DND-41 (cell line): ENCODE data around the gene CLMN.

Experiments
- ATAC-seq: fragments of 200-7000 bp; cut with Tn5 transposase; 3 replicates; pipeline ENCODE4 v1.9.1; 2021; ENCODE audit warnings: low read depth; ENCODE audit not compliant: insufficient read depth
- DNase-seq: peaks from one replicate; pipeline ENCODE4 v3.0.0-alpha.2; 2020
- H2AFZ ChIP-seq: 2 replicates; pipeline ENCODE4 v1.6.0; 2012; ENCODE audit warnings: low read depth, low read length
- H3K27ac ChIP-seq: 2 replicates; pipeline ENCODE4 v1.5.1; 2012; ENCODE audit warnings: low read length, inconsistent platforms
- H3K27me3 ChIP-seq: fragments of 200-600 bp; sonication (generic); 2 replicates; pipeline ENCODE4 v1.6.0; 2012; ENCODE audit warnings: low read length, mild to moderate bottlenecking, inconsistent platforms; ENCODE audit not compliant: insufficient read depth, poor library complexity
- H3K36me3 ChIP-seq: 2 replicates; pipeline ENCODE4 v1.5.1; 2012; ENCODE audit warnings: low read length, inconsistent platforms; ENCODE audit not compliant: insufficient read depth
- H3K4me1 ChIP-seq: 2 replicates; pipeline ENCODE4 v1.5.1; 2012; ENCODE audit warnings: mild to moderate bottlenecking, low read length; ENCODE audit not compliant: insufficient read depth
- H3K4me2 ChIP-seq: 2 replicates; pipeline ENCODE4 v1.6.0; 2012; ENCODE audit warnings: mild to moderate bottlenecking, moderate library complexity, low read length, inconsistent platforms; ENCODE audit not compliant: insufficient read depth
- H3K4me3 ChIP-seq, 2 experiments: fragments of 200-600 bp in 1 of 2; shearing (Covaris generic) in 1 of 2; 2 replicates each; pipeline ENCODE4 v1.5.1; 2012 to 2016; ENCODE audit warnings: inconsistent platforms in 2 of 2, low read length in 2 of 2, mild to moderate bottlenecking in 2 of 2, low read depth in 1 of 2, moderate library complexity in 1 of 2
- H3K79me2 ChIP-seq: 2 replicates; pipeline ENCODE4 v1.6.0; 2012; ENCODE audit warnings: low read length, inconsistent platforms; ENCODE audit not compliant: insufficient read depth
- H3K9ac ChIP-seq: 2 replicates; pipeline ENCODE4 v1.6.0; 2012; ENCODE audit warnings: low read depth, mild to moderate bottlenecking, inconsistent platforms, low read length, moderate library complexity
- H3K9me3 ChIP-seq: 2 replicates; pipeline ENCODE4 v1.5.1; 2012; ENCODE audit warnings: low read length, moderate library complexity, mild to moderate bottlenecking, inconsistent platforms; ENCODE audit not compliant: insufficient read depth, severe bottlenecking
- H4K20me1 ChIP-seq: 2 replicates; pipeline ENCODE4 v1.6.0; 2012; ENCODE audit warnings: low read length; ENCODE audit not compliant: insufficient read depth
- CTCF ChIP-seq: IDR thresholded peaks from 2 replicates; pipeline ENCODE4 v1.5.1; 2012; ENCODE audit warnings: borderline replicate concordance, low read length, moderate library complexity, mild to moderate bottlenecking; ENCODE audit not compliant: poor library complexity, severe bottlenecking; ENCODE audit errors: extremely low read depth
- EZH2 ChIP-seq: IDR thresholded peaks from 3 replicates; pipeline ENCODE4 v1.6.1; 2012; ENCODE audit warnings: borderline replicate concordance, low read depth, mild to moderate bottlenecking, moderate library complexity, low read length, inconsistent platforms; ENCODE audit not compliant: severe bottlenecking

CLMN gene

GRCh38 chr14:95237121-95237957 lies 82.4 kb downstream of the CLMN start:
- no peak for ATAC-seq
- Histone ChIP-seq H3K79me2 (no peaks in the 10 kb centered on the region), H3K27me3 (no peaks in the 10 kb centered on the region), H3K36me3 (no peaks in the 10 kb centered on the region), H3K9me3 (no peaks in the 10 kb centered on the region), H3K4me2 (no peak overlapping the region), H3K4me1 (no peaks in the 10 kb centered on the region), H3K27ac (no peak overlapping the region), H2AFZ (no peak overlapping the region), H3K9ac (no peak overlapping the region), H3K4me3 (no peak overlapping the region), H4K20me1 (no peaks in the 10 kb centered on the region)
- TF ChIP-seq EZH2 = no peak
- TF ChIP-seq CTCF = no peak
- no peak for DNase-seq

- Histone ChIP-seq H3K9ac (no peak overlapping the region), H3K4me2 (no peak overlapping the region)
These were observed 83.5 kb downstream of the CLMN start for GRCh38 chr14:95236221-95236620.

GRCh38 chr14:95235767-95236166 lies 83.9 kb downstream of the CLMN start:
- H3K4me1 ChIP-seq = no peaks in the 10 kb centered on the region
- no peak overlapping the region for H3K9ac ChIP-seq
- no peak overlapping the region for H3K4me3 ChIP-seq
- H2AFZ ChIP-seq = no peak overlapping the region
- no peaks in the 10 kb centered on the region for H3K27me3 ChIP-seq
- no peak overlapping the region for H3K4me2 ChIP-seq
- no peaks in the 10 kb centered on the region for H3K79me2 ChIP-seq
- no peaks in the 10 kb centered on the region for H4K20me1 ChIP-seq
- DNase-seq (no peak), ATAC-seq (no peak)
- H3K27ac ChIP-seq = no peak overlapping the region
- H3K36me3 ChIP-seq = no peaks in the 10 kb centered on the region
- no peaks in the 10 kb centered on the region for H3K9me3 ChIP-seq
- no peak for TF ChIP-seq EZH2
- no peak for TF ChIP-seq CTCF

More at GRCh38 chr14:95236221-95236620, 83.5 kb downstream of the CLMN start:
- H3K36me3 ChIP-seq = no peaks in the 10 kb centered on the region
- no peak overlapping the region for H2AFZ ChIP-seq
- no peaks in the 10 kb centered on the region for H3K79me2 ChIP-seq
- no peak overlapping the region for H3K27ac ChIP-seq
- TF ChIP-seq CTCF (no peak), EZH2 (no peak)
- no peaks in the 10 kb centered on the region for H3K9me3 ChIP-seq
- DNase-seq = no peak
- no peaks in the 10 kb centered on the region for H4K20me1 ChIP-seq
- no peaks in the 10 kb centered on the region for H3K27me3 ChIP-seq
- H3K4me3 ChIP-seq = no peak overlapping the region
- ATAC-seq = no peak
- H3K4me1 ChIP-seq = no peaks in the 10 kb centered on the region
